Adrenal gland (tissue), 5 donors: ENCODE data around the gene PPM1E.

ENCODE experiments used
- CTCF ChIP-seq, 6 experiments: fragments of 450-650 bp in 4 of 6; fragments of 200-600 bp in 2 of 6; sonication (generic) in 1 of 6; IDR thresholded peaks; 1 replicate in 5 of 6; 2 replicates in 1 of 6; pipeline versions ENCODE4 v1.5.1 to v1.8.0; 2016 to 2021; ENCODE audit warnings: antibody characterized with exemption in 6 of 6, mild to moderate bottlenecking in 2 of 6, moderate library complexity in 1 of 6
- POLR2A ChIP-seq, 2 donors: fragments of 450-650 bp; IDR thresholded peaks; one replicate each; pipeline ENCODE4 v1.6.1; 2017; ENCODE audit warnings: antibody characterized with exemption in 2 of 2, mild to moderate bottlenecking in 2 of 2, moderate library complexity in 1 of 2
- donor health status: DM: no; HTN: no; CAD: no.

- TF ChIP-seq POLR2A (IDR thresholded peaks at IDR 0.05) (no peak), CTCF (IDR thresholded peaks at IDR 0.05) (no peak)
Measured at GRCh38 chr17:58886514-58886913, 130.9 kb downstream of the PPM1E start.
